HG03175 (cell line): ENCODE results near the gene KIAA1755.
"Not testable (repeated sequence)": the region's sequence is repeated elsewhere in the genome, so short reads cannot be mapped to it uniquely, and the experiment has no call there.

Experiments used
- ATAC-seq: cut with Tn5 transposase; IDR thresholded peaks from one replicate; pipeline ENCODE4 v1.9.1; 2021; ENCODE audit warnings: mild to moderate bottlenecking, moderate library complexity; ENCODE audit not compliant: unreplicated experiment

KIAA1755 gene

GRCh38 chr20:38267901-38268514, 7.5 kb upstream of the KIAA1755 start:
- no peak for ATAC-seq

GRCh38 chr20:38267296-38267695, 6.8 kb upstream of the KIAA1755 start:
- no peak for ATAC-seq

- no peak for ATAC-seq
Observed at GRCh38 chr20:38266426-38266825, 5.9 kb upstream of the KIAA1755 start.

GRCh38 chr20:38262931-38263330, 2.4 kb upstream of the KIAA1755 start:
- no peak for ATAC-seq

- ATAC-seq, result no peak
Observed at GRCh38 chr20:38261054-38261390, 487 bp upstream of the KIAA1755 start.

GRCh38 chr20:38260025-38260377, 534 bp downstream of the KIAA1755 start:
- no peak for ATAC-seq

GRCh38 chr20:38258545-38259215, 1.9 kb downstream of the KIAA1755 start:
- ATAC-seq, result no peak

- no peak for ATAC-seq
Observed at GRCh38 chr20:38256966-38257365, 3.6 kb downstream of the KIAA1755 start.

GRCh38 chr20:38256021-38256420, 4.5 kb downstream of the KIAA1755 start:
- no peak for ATAC-seq

GRCh38 chr20:38255393-38255792, 5.1 kb downstream of the KIAA1755 start:
- ATAC-seq, result no peak

GRCh38 chr20:38254621-38255020, 5.9 kb downstream of the KIAA1755 start:
- not testable (repeated sequence) for ATAC-seq

- ATAC-seq, result no peak
Observed at GRCh38 chr20:38253571-38253970, 7.0 kb downstream of the KIAA1755 start.

- ATAC-seq, result no peak
Observed at GRCh38 chr20:38252292-38253288, 7.9 kb downstream of the KIAA1755 start.

GRCh38 chr20:38251441-38251840, 9.1 kb downstream of the KIAA1755 start:
- not testable (repeated sequence) for ATAC-seq

- no peak for ATAC-seq
Observed at GRCh38 chr20:38250609-38251008, 9.9 kb downstream of the KIAA1755 start.

GRCh38 chr20:38249536-38250310, 10.8 kb downstream of the KIAA1755 start:
- ATAC-seq, result no peak

GRCh38 chr20:38248133-38248532, 12.4 kb downstream of the KIAA1755 start:
- no peak for ATAC-seq

GRCh38 chr20:38247725-38248124, 12.8 kb downstream of the KIAA1755 start:
- ATAC-seq, result not testable (repeated sequence)

GRCh38 chr20:38247166-38247509, 13.4 kb downstream of the KIAA1755 start:
- no peak for ATAC-seq

GRCh38 chr20:38246357-38247165, 14.0 kb downstream of the KIAA1755 start:
- ATAC-seq, result no peak
